Measurements from ENCODE around the gene F10. TPM values are rescaled to one million over a fixed set of nuclear protein-coding genes. Genes with fewer than 3 reads are reported as not detected.

The F10 gene
- total and polyA plus RNA-seq, 4 donors = 85.3 to 199 (median 117) TPM

GRCh38 chr13:113129921-113130750 lies 7.5 kb downstream of the F10 start:
- H3K9ac ChIP-seq (ENCODE audit: low read depth in 1 of 2, low read length in 2 of 2) = no peak overlapping the region
- TF ChIP-seq NR2F2 (IDR thresholded peaks at IDR 0.05) = no peak
- TF ChIP-seq RXRA (IDR thresholded peaks at IDR 0.05) = no peak
- TF ChIP-seq RAD21 (IDR thresholded peaks at IDR 0.05) = no peak
- no peak for TF ChIP-seq FOXA2 (IDR thresholded peaks at IDR 0.05)
- TF ChIP-seq, protein P1, sequence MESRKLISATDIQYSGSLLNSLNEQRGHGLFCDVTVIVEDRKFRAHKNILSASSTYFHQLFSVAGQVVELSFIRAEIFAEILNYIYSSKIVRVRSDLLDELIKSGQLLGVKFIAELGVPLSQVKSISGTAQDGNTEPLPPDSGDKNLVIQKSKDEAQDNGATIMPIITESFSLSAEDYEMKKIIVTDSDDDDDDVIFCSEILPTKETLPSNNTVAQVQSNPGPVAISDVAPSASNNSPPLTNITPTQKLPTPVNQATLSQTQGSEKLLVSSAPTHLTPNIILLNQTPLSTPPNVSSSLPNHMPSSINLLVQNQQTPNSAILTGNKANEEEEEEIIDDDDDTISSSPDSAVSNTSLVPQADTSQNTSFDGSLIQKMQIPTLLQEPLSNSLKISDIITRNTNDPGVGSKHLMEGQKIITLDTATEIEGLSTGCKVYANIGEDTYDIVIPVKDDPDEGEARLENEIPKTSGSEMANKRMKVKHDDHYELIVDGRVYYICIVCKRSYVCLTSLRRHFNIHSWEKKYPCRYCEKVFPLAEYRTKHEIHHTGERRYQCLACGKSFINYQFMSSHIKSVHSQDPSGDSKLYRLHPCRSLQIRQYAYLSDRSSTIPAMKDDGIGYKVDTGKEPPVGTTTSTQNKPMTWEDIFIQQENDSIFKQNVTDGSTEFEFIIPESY (IDR thresholded peaks at IDR 0.05) = no peak
- TF ChIP-seq, protein P2, sequence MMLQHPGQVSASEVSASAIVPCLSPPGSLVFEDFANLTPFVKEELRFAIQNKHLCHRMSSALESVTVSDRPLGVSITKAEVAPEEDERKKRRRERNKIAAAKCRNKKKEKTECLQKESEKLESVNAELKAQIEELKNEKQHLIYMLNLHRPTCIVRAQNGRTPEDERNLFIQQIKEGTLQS (IDR thresholded peaks at IDR 0.05) = no peak
- no peak for TF ChIP-seq REST (IDR thresholded peaks at IDR 0.05)
- TF ChIP-seq GABPA (IDR thresholded peaks at IDR 0.05 in 1 of 2, conservative IDR thresholded peaks at IDR 0.05 in 1 of 2) = no peak
- TF ChIP-seq TAF1 (conservative IDR thresholded peaks at IDR 0.05) = no peak
- TF ChIP-seq HNF4G (IDR thresholded peaks at IDR 0.05) = no peak
- TF ChIP-seq HNF4A (conservative IDR thresholded peaks at IDR 0.05) = no peak
- WGBS = 79% methylated on average over 60 of the region's 60 CpGs
- H3K4me1 ChIP-seq (ENCODE audit: control insufficient read depth in 4 of 4, insufficient read depth in 4 of 4, low read length in 3 of 4) = no peaks in the 10 kb centered on the region
- no peak overlapping the region for H3K4me3 ChIP-seq (ENCODE audit: low read depth in 1 of 3, low read length in 3 of 3)
- no peak overlapping the region for H3K27ac ChIP-seq (ENCODE audit: low read depth in 1 of 2, low read length in 2 of 2)
- peak; percentile 43 for DNase-seq (ENCODE audit: low spot score)
- H3K9me3 ChIP-seq (ENCODE audit: control insufficient read depth in 4 of 4, low read length in 3 of 4) = no peaks in the 10 kb centered on the region
- H3K36me3 ChIP-seq (ENCODE audit: control insufficient read depth in 4 of 4, insufficient read depth in 3 of 4, low read depth in 1 of 4, low read length in 3 of 4) = peaks cover 0 to 21% (median 7%) of the 10 kb centered on the region in 4 donors
- no peaks in the 10 kb centered on the region for H3K27me3 ChIP-seq (ENCODE audit: control insufficient read depth in 4 of 4, insufficient read depth in 4 of 4, low read length in 3 of 4)

DNA sequence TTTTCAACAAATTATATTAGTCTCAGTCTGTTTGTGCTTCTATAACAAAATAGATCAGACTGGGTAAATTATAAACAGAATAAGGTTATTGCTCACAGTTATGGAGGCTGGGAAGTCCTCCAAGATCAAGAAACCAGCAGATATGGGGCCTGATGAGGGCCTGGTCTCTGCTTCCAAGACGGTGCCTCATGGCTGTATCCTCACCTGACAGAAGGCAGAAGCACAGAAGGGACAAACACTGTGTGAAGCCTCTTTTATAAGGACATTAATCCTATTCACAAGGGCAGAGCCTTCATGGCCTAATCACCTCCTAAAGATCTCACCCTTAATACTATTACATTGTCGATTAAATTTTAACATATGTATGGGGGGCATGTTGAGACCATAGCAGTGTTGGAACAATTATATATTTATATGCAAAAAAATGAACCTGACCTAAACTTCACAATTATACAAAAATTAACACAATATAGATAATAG lies 12.7 kb downstream of the F10 start:
- TF ChIP-seq, protein P2 (IDR thresholded peaks at IDR 0.05) = no peak
- TF ChIP-seq, protein P1 (IDR thresholded peaks at IDR 0.05) = no peak
- TF ChIP-seq YY1 (IDR thresholded peaks at IDR 0.05) (no peak), TAF1 (conservative IDR thresholded peaks at IDR 0.05) (no peak), FOXA2 (IDR thresholded peaks at IDR 0.05) (no peak), HNF4G (IDR thresholded peaks at IDR 0.05) (no peak), FOXA1 (IDR thresholded peaks at IDR 0.05) (no peak), GABPA (IDR thresholded peaks at IDR 0.05 in 1 of 2, conservative IDR thresholded peaks at IDR 0.05 in 1 of 2) (no peak)
- WGBS = 87% methylated on average over 2 of the region's 2 CpGs
- Histone ChIP-seq H3K9ac (ENCODE audit: low read depth in 1 of 2, low read length in 2 of 2) (no peak overlapping the region), H3K9me3 (ENCODE audit: control insufficient read depth in 4 of 4, low read length in 3 of 4) (no peaks in the 10 kb centered on the region), H3K27ac (ENCODE audit: low read depth in 1 of 2, low read length in 2 of 2) (no peak overlapping the region), H3K36me3 (ENCODE audit: control insufficient read depth in 4 of 4, insufficient read depth in 3 of 4, low read depth in 1 of 4, low read length in 3 of 4) (peaks cover 0 to 17% (median 7%) of the 10 kb centered on the region in 4 donors), H3K4me3 (ENCODE audit: low read depth in 1 of 3, low read length in 3 of 3) (no peak overlapping the region), H3K27me3 (ENCODE audit: control insufficient read depth in 4 of 4, insufficient read depth in 4 of 4, low read length in 3 of 4) (no peaks in the 10 kb centered on the region), H3K4me1 (ENCODE audit: control insufficient read depth in 4 of 4, insufficient read depth in 4 of 4, low read length in 3 of 4) (peaks cover 0 to 7% (median 2%) of the 10 kb centered on the region in 4 donors)
- no peak for DNase-seq (ENCODE audit: low spot score)
